GM19238 (cell line): ENCODE results near the gene CYP2C19.
"Not testable (repeated sequence)": the region's sequence is repeated elsewhere in the genome, so short reads cannot be mapped to it uniquely, and the experiment has no call there.

Experiments used
- DNase-seq: peaks from one replicate; pipeline ENCODE4 v3.0.0; 2011; ENCODE audit warnings: low spot score; ENCODE audit not compliant: insufficient read length

CYP2C19 gene

DNA sequence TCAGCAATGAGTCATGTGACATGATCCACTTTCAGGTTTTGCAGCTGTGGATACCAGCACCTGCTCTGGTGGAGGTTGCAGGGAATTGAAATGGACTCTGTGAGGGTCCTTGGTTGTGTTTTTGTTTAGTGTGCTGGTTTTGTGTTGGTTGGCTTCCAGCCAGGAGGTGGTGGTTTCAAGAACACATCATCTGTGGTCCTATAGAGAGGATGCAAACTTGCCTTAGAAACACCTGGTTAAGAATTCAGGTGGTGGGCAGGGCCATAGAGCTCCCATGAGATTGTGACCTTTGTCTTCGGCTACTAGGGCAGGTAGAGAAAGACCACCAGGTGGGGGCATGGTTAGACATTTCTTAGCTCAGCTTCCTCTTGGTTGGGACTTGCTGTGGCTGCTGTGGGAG lies 116.7 kb downstream of the CYP2C19 start:
- no peak for DNase-seq

DNA sequence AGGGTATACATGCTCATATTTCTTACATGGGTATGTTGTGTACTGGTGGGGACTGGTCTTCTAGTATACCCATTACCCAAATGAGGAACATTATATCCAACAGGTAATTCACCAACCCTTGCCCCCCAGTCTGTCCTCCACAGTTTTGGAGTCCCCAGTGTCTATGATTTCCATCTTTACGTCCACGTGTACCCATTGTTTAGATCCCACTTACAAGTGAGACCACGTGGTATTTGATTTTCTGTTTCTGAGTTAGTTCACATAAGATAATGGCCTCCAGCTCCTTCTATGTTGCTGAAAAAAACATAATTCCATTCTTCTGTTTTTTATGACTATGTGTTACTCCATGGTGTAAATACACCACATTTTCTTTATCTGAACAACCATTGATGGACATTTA lies 126.6 kb downstream of the CYP2C19 start:
- no peak for DNase-seq

DNA sequence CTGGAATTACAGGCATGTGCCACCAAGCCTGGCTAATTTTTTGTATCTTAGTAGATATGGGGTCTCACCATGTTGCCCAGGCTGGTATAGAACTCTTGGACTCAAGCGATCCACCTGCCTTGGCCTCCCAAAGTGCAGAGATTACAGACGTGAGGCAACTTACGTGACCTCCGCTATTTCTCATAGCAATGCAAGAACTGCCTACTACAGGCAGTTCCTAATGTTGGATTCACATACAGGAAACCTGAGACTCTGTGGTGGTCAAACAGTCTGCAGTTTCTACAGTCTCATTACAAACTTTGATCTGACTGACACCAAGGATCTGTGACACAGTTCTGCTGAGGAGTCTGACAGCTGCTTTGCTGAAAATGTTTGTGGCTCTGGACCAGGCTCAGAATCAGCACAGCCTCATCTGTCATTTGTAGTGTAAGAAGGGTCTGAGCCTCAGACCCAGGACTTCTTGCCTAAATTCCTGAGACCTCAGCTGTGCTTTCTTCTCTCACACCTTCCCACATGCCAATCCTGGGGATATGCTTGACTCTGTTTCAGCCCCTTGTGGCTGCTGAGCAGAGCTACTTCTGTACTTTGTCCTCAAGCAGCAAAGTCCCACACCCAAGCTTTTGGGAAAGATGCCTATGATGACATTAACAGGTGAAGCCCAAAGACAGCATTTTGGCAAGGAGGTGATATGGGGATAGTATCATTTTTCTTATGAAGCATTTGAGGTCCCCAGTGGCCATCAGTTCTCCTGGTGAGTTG lies 128.0 kb downstream of the CYP2C19 start:
- no peak for DNase-seq

DNA sequence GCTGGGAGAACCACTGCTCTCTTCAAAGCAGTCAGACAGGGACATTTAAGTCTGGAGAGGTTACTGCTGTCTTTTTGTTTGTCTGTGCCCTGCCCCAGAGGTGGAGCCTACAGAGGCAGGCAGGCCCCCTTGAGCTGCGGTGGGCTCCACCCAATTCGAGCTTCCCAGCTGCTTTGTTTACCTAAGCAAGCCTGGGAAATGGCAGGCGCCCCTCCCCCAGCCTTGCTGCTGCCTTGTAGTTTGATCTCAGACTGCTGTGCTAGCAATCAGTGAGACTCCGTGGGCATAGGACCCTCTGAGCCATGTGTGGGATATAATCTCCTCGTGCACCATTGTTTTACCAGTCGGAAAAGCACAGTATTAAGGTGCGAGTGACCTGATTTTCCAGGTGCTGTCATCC lies 135.9 kb downstream of the CYP2C19 start:
- not testable (repeated sequence) for DNase-seq

DNA sequence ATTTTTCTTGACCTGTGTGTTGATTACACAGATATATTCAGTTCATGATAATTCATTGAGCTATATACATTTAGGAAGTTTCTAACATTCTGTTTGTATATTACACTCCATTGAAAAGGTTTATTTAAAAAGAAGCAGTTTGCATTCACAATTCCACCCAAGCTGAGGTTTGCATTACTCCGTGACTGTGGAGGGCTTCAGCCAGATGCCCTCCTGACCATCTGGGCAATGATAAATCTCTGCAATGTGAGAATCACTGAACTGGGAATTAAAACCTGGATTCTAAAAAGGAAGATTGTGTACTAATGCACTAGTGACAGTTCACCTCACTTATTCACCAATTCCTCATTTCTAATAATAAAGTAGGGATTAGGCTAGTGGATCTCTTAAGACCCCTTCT lies 139.6 kb downstream of the CYP2C19 start:
- DNase-seq: no peak

DNA sequence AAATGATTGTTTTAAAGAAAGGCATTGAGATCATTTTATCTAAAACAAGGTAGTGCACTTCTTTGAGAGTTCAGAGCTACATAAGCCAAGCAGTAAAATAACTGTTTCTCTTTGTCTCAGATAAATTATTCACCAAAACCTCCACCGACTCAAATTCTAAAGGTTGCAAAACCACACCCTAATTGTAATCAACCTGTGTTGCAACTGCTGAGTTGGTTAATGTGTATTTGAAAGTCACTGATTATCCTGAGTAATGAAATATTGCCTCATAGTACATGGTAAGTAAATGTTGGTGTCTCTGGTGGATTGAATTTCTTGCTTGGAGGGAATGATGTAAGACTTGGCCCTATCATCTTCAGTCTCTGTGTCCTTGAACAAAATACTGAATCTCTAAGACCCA lies 140.1 kb downstream of the CYP2C19 start:
- DNase-seq: no peak
